LHCN-M2 (cell line): Measurements from ENCODE around the gene KLHL12. TPM values are rescaled to one million over a fixed set of nuclear protein-coding genes. Genes with fewer than 3 reads are reported as not detected.

Source experiments
- DNase-seq: peaks from one replicate; pipeline ENCODE4 v3.0.0-alpha.2; 2012; ENCODE audit warnings: low read depth
- total RNA-seq: library from RNA; depleted of rRNA; stranded (reverse); fragments of >200 nt; gene quantifications from 2 replicates; pipeline ENCODE4 v1.2.3, GENCODE V29; 2014

The KLHL12 gene
- total RNA-seq, 1 experiment from 2014 or later = 35.6 TPM

DNA sequence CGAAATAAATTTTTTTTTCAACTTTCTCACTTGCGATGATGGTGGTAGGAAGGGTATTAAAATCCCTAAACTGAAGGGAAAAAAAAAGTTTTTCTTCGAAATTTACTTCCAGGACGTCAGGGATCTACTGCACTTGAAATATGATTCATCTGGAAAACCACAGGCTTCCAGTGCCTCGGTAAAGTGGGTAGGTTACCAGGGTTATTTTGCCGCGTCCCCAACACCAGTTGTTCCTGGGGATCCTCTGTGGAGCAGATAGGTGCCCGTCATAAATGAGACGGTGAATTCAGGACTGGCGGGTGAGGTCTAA lies 38.9 kb downstream of the KLHL12 start:
- peak; percentile 63 for DNase-seq

DNA sequence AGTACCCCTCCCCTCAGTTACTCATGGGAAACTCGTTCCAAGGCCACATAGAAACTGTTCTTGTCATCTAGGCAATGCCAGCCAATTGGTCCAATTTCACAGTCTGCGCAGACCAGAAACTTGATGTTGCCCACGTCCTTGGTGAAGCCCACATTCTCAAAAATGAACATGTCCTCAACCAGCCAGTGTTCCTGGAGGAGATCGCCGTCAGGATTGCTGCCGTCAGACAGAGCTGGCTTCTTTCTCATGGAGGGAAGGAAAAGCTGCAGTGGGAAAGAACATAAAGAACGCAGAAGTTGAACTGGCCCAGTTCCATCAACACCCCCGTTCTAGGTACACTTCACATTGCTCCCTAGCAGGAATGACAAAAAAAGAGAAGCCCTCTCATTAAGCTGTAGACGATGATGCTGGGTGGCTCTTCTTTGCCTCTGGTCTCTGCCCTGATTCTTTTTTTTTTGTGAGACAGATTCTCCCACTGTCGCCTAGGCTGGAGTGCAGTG lies 46.0 kb downstream of the KLHL12 start:
- DNase-seq = no peak

GRCh38 chr1:202880062-202880461 lies 47.0 kb downstream of the KLHL12 start:
- DNase-seq = no peak

- DNase-seq = no peak
Measured at GRCh38 chr1:202879128-202879527, 47.9 kb downstream of the KLHL12 start.

- DNase-seq = no peak
Measured at GRCh38 chr1:202873026-202873425, 54.0 kb downstream of the KLHL12 start.

- no peak for DNase-seq
Measured at GRCh38 chr1:202871367-202871766, 55.7 kb downstream of the KLHL12 start.

DNA sequence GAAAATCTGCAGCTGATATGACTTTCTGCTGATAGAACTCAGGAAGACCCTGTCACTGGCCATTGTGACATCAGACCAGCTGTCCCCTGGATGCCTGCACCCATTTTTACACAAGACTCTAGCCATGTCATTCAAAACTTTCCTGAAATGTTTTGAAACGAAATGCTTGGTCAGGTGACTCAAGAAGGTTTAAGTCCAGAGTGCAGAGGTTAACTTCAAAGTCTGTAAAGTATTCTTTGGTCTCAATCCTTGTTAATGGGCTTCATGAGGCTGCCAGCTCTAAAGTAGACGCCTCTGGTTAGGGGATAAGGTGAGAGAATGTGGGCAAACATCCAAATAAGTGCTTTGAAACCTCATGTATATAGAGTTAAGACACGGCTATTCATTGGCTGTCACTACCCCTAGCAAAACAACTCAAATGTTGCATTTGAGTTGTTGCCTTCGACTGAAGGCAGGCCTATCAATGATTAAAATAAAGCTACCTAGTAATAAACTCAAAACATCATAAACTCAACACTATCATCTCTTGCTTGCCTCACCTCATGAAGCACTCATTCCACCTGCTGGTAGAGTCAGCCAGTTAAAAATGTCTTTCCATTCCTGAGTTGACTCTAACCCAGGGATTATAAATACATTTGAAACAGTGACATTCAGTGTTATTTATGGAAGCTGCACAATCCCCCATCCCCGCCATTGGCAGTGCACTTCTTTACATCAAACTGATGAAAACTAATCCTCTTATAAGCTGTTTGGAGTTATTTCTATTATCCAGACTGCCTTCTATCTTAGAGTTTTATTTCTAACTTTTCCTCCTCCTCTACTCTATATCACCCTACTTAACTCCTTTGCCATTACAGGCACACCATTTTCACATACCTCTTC lies 64.1 kb downstream of the KLHL12 start:
- DNase-seq = no peak

GRCh38 chr1:202861420-202862132 lies 65.5 kb downstream of the KLHL12 start:
- DNase-seq = peak; percentile 80

- no peak for DNase-seq
Measured at GRCh38 chr1:202860744-202861419, 66.2 kb downstream of the KLHL12 start.

DNA sequence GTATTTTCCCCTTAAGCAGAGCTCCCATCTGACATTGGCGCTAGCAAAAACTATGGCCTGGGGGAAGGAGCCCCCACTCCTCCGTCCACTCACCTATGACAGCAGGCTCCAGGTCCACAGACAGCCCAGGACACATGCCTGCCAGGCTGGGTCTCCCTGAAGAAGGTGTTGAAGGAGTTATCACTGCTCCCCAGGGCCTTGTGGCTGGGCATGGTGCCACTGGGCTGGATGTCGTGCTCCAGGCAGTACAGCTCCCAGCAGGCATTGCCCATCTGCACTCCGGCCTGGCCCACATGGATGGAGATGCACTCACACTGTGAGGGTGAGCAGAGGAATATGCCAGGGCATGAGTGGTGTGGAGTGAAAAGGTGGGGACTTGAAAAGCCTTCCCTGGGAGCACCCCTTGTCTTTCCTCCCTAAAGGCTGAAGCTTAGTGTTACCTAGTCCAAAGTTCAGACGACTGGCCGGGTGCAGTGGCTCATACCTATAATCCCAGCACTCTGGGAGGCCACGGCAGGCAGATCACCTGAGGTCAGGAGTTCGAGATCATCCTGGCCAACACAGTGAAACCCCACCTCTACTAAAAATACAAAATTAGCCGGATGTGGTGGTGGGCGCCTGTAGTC lies 68.1 kb downstream of the KLHL12 start:
- no peak for DNase-seq

GRCh38 chr1:202858331-202858730 lies 68.7 kb downstream of the KLHL12 start:
- peak; percentile 20 for DNase-seq

DNA sequence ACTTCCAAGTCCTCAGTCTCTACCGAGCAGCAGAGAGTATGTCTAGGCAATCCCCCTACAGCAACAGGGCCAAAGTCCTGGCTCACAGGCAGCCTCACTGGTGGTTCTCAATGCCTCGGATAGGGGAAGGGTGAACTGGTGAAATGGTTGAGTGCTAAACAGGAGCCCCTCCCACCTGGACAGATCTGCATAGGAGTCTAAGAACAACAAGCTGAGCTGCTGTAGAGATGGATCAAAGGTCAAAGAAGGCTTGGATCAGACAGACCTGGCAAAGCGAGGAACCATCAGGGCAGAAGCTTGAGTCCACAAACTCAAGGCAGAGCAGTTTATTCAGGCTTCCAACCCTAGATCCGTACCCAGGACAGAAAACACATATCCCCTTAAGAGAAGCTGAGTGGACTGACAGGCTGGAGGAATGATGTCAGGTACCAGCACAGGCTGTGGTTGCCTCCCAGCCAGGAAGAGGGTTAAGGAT lies 69.9 kb downstream of the KLHL12 start:
- no peak for DNase-seq

- DNase-seq = no peak
Measured at GRCh38 chr1:202856014-202856413, 71.0 kb downstream of the KLHL12 start.

GRCh38 chr1:202854787-202855186 lies 72.2 kb downstream of the KLHL12 start:
- DNase-seq = no peak

- DNase-seq = peak; percentile 48
Measured at GRCh38 chr1:202852163-202852904, 74.7 kb downstream of the KLHL12 start.

DNA sequence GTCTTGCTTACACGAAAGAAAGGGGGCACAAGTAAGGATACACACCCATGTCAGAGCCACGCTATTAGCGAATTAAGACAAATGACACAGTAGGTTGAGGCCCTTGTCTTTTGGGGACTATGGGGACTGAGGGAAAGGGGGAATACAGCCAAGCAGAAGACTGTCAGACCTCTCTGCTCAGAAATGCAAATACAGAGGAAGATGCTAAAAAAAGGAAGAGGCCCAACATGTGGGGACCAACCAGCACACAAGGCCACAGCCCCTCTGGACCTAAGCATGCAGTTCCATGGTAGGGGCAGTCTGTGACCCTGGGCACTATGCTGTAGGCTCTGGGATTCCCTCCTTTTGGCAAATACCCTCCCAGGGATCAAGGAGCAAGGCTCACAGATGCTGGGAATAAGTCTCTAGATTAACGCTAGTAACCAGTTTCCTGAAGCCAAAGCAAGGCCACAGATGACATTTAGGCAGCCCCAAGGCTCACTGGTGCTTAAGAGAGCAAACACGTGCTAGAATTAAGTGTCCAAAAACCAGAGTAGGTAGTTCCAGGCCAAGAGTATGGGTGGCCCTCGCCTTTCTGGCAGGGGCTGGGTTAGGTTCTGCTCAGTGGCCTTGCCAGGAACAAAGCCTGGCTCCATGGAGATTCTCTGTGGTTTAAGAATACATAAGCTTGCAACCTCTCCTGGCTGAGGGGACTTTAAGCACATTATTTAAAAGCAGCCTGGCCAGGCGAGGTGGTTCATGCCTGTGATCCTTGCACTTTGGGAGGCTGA lies 76.3 kb downstream of the KLHL12 start:
- no peak for DNase-seq

DNA sequence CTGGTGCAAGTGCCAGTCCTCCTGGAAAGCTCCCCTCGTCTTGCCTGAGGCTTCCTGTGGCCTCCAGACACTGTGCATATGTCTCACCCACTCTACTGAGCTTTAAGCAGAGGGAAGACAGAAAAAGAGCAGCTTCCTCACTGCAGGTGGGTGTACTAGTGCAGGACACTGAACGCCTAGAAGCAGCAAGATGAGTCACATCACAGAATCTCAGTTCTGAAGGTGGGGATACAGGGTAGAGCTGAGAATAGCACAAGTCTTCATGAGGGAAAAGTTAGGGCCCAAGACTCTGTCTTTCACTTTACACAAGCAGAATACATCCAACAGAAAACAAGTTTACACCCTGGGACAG lies 78.9 kb downstream of the KLHL12 start:
- no peak for DNase-seq

GRCh38 chr1:202844935-202845334 lies 82.1 kb downstream of the KLHL12 start:
- DNase-seq = no peak

DNA sequence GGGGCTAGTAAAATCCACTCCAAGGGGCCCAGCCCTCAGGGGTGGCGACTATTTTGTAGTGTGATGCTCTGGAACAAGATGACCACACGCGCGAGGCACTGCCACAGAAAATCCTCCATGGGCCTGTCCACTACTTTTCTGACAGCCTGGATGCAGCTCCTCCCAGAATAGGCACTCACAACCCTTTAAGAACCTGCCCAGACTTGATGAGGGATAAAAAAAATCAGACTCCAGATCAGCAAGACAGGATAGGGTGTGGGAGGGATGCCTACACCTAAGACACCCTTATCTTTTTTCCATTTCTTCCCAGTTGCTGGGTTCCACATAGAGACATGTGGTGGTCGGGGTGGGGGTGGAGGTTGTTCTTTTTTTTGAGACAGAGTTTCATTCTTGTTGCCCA lies 82.8 kb downstream of the KLHL12 start:
- DNase-seq = no peak

GRCh38 chr1:202843081-202843480 lies 84.0 kb downstream of the KLHL12 start:
- DNase-seq = no peak
